GM12892 (cell line): ENCODE measurements around the gene PKDREJ.

Source experiments
- DNase-seq: peaks from one replicate; pipeline ENCODE4 v3.0.0; 2011; ENCODE audit not compliant: insufficient read length
- FAIRE-seq: peaks from 2 replicates; lab custom pipeline; 2011; peaks lifted over from hg19 to GRCh38; lab: Jason Lieb, UNC
- POLR2A ChIP-seq: IDR thresholded peaks from 2 replicates; pipeline ENCODE4 v1.6.1; 2011; ENCODE audit warnings: low read depth, low read length, control low read depth
- POLR2AphosphoS5 ChIP-seq: IDR thresholded peaks from 2 replicates; pipeline ENCODE4 v1.6.1; 2011; ENCODE audit warnings: low read depth, low read length, control low read depth
- TAF1 ChIP-seq: IDR thresholded peaks from 2 replicates; pipeline ENCODE4 v1.6.1; 2011; ENCODE audit warnings: low read depth, mild to moderate bottlenecking, control low read depth, low read length, borderline replicate concordance

The PKDREJ gene

DNA sequence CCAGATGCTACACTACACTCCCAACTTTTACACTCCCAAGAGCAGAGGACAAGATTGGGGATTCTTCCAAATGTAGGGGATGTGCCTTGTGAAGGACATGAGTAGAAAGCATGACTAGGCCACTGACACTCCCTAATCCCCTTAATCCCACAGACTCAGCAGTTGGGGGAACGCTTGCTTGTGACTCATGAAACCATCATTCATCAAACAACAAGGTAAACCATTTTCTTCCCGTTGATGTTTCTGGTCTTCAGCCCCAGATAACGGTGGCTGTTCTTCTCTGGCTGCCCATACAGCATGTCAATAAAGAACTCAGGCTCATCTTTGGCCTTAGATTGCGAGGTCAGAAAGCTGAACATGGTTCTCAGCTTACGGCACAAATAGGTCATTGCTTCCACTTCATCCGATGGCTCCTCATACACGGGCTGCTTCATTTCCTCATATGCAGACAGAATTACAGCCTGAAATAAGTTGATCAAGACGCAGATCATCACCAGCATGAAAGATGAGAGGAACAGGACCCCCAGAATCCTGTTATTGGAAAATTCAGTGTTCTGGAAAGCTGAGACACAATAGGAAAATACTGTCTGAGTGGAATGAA is 6.7 kb downstream of the PKDREJ start:
- TF ChIP-seq POLR2AphosphoS5 (no peak), TAF1 (no peak), POLR2A (no peak)
- FAIRE-seq (no peak), DNase-seq (no peak)

DNA sequence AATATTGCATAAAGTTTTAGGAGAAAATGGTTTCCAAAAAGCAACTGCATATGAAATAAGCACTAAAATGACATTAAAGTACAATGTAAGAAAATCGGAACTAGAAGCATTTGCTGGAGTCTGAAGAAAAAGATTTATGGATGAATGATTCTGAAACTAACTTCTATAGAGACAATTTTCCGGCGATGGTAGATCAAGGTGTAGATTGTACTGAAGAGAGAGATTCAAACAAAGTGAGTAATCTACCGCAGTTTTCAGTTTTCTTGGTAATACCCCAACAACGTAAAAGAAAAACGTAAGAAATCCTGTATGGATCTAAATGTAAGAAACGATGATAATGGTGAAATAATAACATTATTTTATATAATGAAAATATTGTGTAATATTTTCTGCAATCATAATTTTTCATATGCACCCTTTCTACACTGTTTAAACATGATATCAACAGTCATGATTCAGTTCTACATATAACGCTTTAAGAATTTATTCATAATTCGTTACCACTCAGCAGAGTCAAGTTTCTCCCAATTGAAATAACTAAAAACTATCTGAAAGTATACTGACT is 11.2 kb downstream of the PKDREJ start:
- DNase-seq (no peak), FAIRE-seq (peak; percentile 56)
- TF ChIP-seq TAF1 (no peak), POLR2AphosphoS5 (no peak), POLR2A (no peak)

GRCh38 chr22:46251266-46251665 is 11.9 kb downstream of the PKDREJ start:
- TF ChIP-seq POLR2A, result no peak
- no peak for TF ChIP-seq POLR2AphosphoS5
- FAIRE-seq, result peak; percentile 83

DNA sequence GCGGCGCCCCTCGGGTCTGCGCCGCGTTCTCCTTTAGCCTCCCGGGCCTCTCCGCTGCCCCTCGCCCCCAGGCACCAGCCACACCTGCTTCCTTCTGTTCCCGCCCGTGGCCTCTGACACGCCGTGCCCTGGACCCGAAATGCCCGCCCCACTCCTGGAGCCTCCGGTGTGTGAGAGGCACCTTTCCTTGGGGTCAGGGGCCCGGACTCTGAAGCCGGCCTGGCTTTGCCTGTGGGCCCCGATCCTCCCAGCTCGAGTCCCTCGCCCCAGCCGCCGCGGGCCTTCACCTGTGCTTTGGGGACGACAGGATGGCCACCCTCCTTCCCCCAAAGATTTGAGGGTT is 12.4 kb downstream of the PKDREJ start:
- TF ChIP-seq POLR2AphosphoS5 (no peak), TAF1 (no peak; the same call in 1 of the 2 replicates)
- peak; percentile 56 for FAIRE-seq
- no peak for DNase-seq

More at GRCh38 chr22:46251266-46251665, 11.9 kb downstream of the PKDREJ start:
- no peak for DNase-seq

- peak; percentile 97 for FAIRE-seq
- TF ChIP-seq POLR2AphosphoS5 (peak; percentile 89), POLR2A (peak; percentile 88), TAF1 (peak; percentile 49)
Measured at GRCh38 chr22:46250035-46250782, 12.9 kb downstream of the PKDREJ start, which contains the start of gene CDPF1. TSS of gene CDPF1 (minus strand) at chr22:46250293. CDS start at chr22:46248284, 2,009 bp downstream.

DNA sequence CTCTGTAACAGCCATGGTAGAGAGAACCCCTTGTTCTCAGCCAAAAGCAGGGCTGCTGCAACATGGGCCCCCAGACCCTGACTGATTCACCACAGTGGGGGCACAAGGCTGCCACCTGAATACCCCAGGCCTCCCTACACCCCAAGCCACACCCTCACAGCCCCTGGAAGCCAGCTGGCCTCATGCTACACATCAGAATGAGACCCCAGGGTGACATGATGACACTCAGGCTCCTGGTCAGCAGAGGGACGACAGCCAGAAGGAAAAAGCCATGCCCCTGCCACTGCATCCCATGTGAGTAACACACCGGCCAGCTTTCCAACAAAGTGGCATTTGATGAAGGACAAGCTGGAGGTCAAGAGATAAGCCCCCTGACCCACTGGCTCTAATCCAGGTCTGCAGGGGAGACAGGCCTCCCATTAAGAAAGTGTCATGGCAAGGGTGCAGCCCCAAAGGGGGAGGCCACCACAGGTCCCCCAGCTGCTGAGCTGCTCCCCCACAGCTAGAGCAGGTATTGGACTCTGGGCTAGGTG is 15.6 kb downstream of the PKDREJ start:
- DNase-seq (no peak), FAIRE-seq (no peak)
- no peak for TF ChIP-seq POLR2AphosphoS5
- TF ChIP-seq POLR2A, result no peak
- no peak for TF ChIP-seq TAF1

More at GRCh38 chr22:46250035-46250782, 12.9 kb downstream of the PKDREJ start, which contains the start of gene CDPF1:
- DNase-seq, result peak; percentile 92

DNA sequence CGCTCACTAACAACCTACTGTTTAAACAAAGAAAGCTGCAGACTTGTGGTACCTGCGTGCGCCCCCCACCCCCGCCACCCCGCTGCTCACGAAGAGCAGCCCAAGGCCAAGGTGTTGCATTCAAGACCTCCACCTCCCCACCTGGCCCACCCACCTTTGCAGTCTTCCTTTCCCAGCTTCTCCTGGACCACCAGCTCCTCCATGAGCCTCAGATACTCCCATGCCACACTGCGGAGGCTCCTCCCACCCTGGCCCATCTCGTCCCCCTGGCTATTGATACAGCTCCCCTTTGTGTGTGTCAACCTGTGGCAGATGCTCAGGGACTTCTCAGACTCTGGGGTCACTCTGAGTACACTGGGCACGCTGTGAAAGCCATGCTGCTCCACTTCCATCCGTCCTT is 17.0 kb downstream of the PKDREJ start:
- no peak for TF ChIP-seq TAF1
- TF ChIP-seq POLR2A, result no peak
- no peak for TF ChIP-seq POLR2AphosphoS5
- no peak for DNase-seq
- FAIRE-seq, result no peak

DNA sequence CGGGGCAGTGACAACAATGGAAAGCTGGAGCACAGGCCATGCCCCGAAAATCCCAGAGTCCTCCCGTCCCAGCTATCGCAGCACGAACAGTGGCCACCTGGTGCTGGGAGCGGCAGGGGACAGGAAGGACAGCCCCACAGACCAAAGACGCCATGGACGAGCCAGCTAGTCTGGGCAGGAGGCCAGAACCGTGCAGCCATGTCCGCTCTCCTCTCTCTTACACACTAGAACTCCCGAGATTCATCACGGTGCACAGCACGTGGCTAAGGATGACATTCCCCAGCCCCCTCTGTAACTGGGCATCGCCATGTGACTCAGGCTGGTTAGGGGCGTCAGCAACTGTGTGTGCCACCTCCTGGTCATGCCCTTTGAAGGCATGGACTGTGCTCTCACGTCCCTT is 17.6 kb downstream of the PKDREJ start:
- TF ChIP-seq TAF1 (no peak), POLR2AphosphoS5 (no peak), POLR2A (no peak)
- DNase-seq (no peak), FAIRE-seq (no peak)

- FAIRE-seq (no peak), DNase-seq (no peak)
- TF ChIP-seq POLR2AphosphoS5 (no peak), POLR2A (no peak), TAF1 (no peak)
Measured at GRCh38 chr22:46244771-46245170, 18.4 kb downstream of the PKDREJ start.

GRCh38 chr22:46242076-46242475 is 21.1 kb downstream of the PKDREJ start:
- DNase-seq, result no peak
- FAIRE-seq, result no peak
- no peak for TF ChIP-seq POLR2A
- TF ChIP-seq POLR2AphosphoS5, result no peak
- TF ChIP-seq TAF1, result no peak

DNA sequence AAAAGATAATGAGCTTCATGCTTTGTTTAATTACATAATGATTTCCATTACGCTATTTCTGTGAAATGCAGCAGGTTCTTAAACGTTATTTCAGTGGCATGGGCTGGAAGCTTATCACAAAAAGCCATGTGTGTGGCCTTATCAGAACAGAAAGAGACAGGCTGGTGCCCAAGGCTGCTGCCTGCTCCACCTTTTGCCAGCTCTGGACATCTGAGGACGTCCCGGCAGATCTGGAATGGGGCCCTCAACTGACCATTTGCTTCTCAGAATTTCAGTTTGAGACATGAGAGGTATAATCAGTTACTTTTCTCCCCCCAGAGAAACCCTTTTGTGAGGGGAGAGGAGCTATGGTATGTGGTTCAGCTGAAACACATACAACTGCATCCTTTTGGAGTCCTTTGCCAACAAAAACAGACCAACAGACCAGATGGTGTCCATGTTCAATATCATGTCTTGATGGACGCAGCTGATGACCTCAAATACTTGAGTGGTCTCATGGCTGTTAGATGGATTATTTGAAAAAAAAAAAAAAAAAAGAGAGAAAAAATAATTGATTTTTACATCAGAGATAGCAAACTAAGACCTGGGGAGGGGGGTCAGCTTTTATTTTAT is 21.6 kb downstream of the PKDREJ start:
- TF ChIP-seq POLR2A (no peak), POLR2AphosphoS5 (no peak), TAF1 (no peak)
- no peak for DNase-seq
- no peak for FAIRE-seq
